ENCODE data around the gene KMO.

GRCh38 chr1:241555526-241555925, 23.3 kb downstream of the KMO start:
- TF ChIP-seq POLR2A (IDR thresholded peaks at IDR 0.05) (no peak), POLR2AphosphoS5 (IDR thresholded peaks at IDR 0.05) (no peak), EP300 (IDR thresholded peaks at IDR 0.05) (no peak)
- TF ChIP-seq, protein P1, sequence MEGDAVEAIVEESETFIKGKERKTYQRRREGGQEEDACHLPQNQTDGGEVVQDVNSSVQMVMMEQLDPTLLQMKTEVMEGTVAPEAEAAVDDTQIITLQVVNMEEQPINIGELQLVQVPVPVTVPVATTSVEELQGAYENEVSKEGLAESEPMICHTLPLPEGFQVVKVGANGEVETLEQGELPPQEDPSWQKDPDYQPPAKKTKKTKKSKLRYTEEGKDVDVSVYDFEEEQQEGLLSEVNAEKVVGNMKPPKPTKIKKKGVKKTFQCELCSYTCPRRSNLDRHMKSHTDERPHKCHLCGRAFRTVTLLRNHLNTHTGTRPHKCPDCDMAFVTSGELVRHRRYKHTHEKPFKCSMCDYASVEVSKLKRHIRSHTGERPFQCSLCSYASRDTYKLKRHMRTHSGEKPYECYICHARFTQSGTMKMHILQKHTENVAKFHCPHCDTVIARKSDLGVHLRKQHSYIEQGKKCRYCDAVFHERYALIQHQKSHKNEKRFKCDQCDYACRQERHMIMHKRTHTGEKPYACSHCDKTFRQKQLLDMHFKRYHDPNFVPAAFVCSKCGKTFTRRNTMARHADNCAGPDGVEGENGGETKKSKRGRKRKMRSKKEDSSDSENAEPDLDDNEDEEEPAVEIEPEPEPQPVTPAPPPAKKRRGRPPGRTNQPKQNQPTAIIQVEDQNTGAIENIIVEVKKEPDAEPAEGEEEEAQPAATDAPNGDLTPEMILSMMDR (IDR thresholded peaks at IDR 0.05): no peak
